Measurements from ENCODE around the gene TIAM2.

Gene TIAM2

DNA sequence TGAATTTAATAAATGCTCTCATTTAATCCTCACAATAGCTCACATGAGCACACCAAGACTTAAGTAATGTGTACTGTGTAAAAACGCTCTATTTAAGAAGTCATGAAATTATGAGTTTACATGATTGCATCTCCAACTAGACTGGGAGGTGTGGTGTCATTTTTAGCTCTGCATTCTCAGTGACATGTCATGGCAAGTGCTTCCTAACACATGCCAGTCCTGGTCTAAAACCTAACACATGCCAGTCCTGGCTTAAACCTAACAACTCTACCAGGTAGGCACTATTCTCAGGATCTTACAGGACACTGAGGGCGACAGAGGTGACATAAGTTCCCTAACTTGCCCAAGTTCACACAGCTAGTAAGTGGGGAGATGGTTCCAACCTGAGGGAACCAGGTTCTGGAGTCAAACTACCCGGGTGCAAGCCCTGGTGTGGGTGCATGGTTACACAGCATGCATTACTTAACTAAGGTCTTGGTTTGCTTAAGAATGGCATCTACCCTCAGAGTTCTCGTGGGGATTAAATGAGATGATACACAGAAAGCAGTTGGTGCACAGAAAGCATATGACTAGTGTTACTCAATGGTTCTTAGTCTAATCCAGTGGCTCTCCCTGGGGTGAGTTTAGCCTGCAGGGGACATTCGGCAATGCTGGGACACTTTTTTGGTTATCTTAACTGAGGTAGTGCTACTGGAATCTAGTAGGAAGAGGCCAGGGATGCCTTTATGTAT is 283.4 kb downstream of the TIAM2 start:
- no peak for TF ChIP-seq FOXM1 (IDR thresholded peaks at IDR 0.05; ENCODE audit: borderline replicate concordance)
- no peak for TF ChIP-seq PKNOX1 (IDR thresholded peaks at IDR 0.05)
- no peak for TF ChIP-seq SUZ12 (IDR thresholded peaks at IDR 0.05)
- no peak for TF ChIP-seq NFRKB (IDR thresholded peaks at IDR 0.05)
- no peak for TF ChIP-seq L3MBTL2 (conservative IDR thresholded peaks at IDR 0.05)
- no peak for TF ChIP-seq LEF1 (IDR thresholded peaks at IDR 0.05; ENCODE audit: borderline replicate concordance)
- no peak for TF ChIP-seq HDGF (IDR thresholded peaks at IDR 0.05; ENCODE audit: borderline replicate concordance)
- no peak for TF ChIP-seq BHLHE40 (IDR thresholded peaks at IDR 0.05; ENCODE audit: borderline replicate concordance)
- TF ChIP-seq ARNT (IDR thresholded peaks at IDR 0.05), result no peak
- no peak for TF ChIP-seq FOXA1 (IDR thresholded peaks at IDR 0.05)
- TF ChIP-seq SP1 (IDR thresholded peaks at IDR 0.05), result no peak
- TF ChIP-seq TARDBP (IDR thresholded peaks at IDR 0.05), result no peak
- TF ChIP-seq CTBP1 (IDR thresholded peaks at IDR 0.05; ENCODE audit: borderline replicate concordance), result no peak
- ChIA-PET POLR2A (no interaction called here), CTCF (no interaction called here)
- no peak for DNase-seq (ENCODE audit: extremely low spot score)

DNA sequence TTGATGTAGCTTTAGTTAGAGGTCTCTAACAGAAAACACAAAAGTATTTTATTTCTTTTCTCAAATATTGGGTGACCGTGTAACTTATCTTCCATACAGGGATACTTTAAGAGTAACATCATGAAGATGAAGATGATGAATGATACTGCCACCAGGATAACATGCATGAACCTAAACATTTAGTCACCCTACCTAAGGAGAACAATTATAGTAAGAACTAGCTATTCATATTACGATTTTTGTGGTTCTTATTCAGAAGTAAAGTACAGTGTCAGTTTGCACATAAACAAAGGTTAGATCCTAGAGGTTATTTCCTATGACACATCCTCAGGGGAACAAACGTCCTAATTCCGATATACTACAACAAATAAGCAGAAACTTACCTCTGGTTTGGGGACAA is 289.7 kb downstream of the TIAM2 start:
- CTCF ChIA-PET, result no interaction called here
- POLR2A ChIA-PET, result no interaction called here
- TF ChIP-seq LEF1 (IDR thresholded peaks at IDR 0.05; ENCODE audit: borderline replicate concordance) (no peak), ARNT (IDR thresholded peaks at IDR 0.05) (no peak), BHLHE40 (IDR thresholded peaks at IDR 0.05; ENCODE audit: borderline replicate concordance) (no peak), FOXK2 (IDR thresholded peaks at IDR 0.05) (no peak), SP1 (IDR thresholded peaks at IDR 0.05) (no peak), PKNOX1 (IDR thresholded peaks at IDR 0.05) (no peak), ELF4 (IDR thresholded peaks at IDR 0.05) (no peak), CTBP1 (IDR thresholded peaks at IDR 0.05; ENCODE audit: borderline replicate concordance) (no peak), FOXA1 (IDR thresholded peaks at IDR 0.05) (no peak), L3MBTL2 (conservative IDR thresholded peaks at IDR 0.05) (no peak), HDGF (IDR thresholded peaks at IDR 0.05; ENCODE audit: borderline replicate concordance) (no peak), ZNF384 (IDR thresholded peaks at IDR 0.05) (no peak), SUZ12 (IDR thresholded peaks at IDR 0.05) (no peak), TARDBP (IDR thresholded peaks at IDR 0.05) (no peak), FOXM1 (IDR thresholded peaks at IDR 0.05; ENCODE audit: borderline replicate concordance) (no peak), NFRKB (IDR thresholded peaks at IDR 0.05) (no peak)
- no peak for DNase-seq (ENCODE audit: extremely low spot score)

- TF ChIP-seq CTBP1 (IDR thresholded peaks at IDR 0.05; ENCODE audit: borderline replicate concordance) (no peak), ELF4 (IDR thresholded peaks at IDR 0.05) (no peak), ARNT (IDR thresholded peaks at IDR 0.05) (no peak), LEF1 (IDR thresholded peaks at IDR 0.05; ENCODE audit: borderline replicate concordance) (no peak), PKNOX1 (IDR thresholded peaks at IDR 0.05) (no peak), BHLHE40 (IDR thresholded peaks at IDR 0.05; ENCODE audit: borderline replicate concordance) (no peak), FOXM1 (IDR thresholded peaks at IDR 0.05; ENCODE audit: borderline replicate concordance) (no peak), ZNF384 (IDR thresholded peaks at IDR 0.05) (no peak), SP1 (IDR thresholded peaks at IDR 0.05) (no peak)
- ChIA-PET POLR2A (interaction anchor here (0.7 kb wide), 1 partner anchor 27 kb away, joined by 3 read pairs; no protein-coding TSS in a partner anchor), CTCF (interaction anchor here (0.6 to 1.4 kb wide), 3 partner anchors 12 to 284 kb away, joined by 3 to 4 read pairs (median 3); no protein-coding TSS in a partner anchor)
- DNase-seq (ENCODE audit: extremely low spot score), result no peak
These were observed 292.6 kb downstream of the TIAM2 start for GRCh38 chr6:155287762-155288161.

DNA sequence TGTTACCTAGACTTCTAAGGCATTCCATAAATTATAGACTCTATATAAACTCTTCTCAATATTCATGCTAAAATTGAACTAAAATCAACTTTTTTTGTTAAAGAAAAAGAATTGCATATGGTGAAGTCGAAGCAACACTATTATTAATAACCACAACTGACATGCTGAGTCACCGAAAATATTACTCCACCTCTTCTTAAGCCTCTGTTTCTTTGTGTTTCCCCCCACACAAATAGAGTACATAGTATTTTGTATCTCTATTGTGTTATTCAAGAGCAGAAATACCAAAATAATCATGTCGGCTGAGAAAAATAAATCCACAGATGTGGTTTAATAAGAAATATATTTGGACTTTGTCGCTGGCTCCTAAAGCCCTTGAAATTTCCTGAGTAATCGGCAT is 295.4 kb downstream of the TIAM2 start:
- ChIA-PET POLR2A (no interaction called here), CTCF (no interaction called here)
- DNase-seq (ENCODE audit: extremely low spot score), result no peak
- TF ChIP-seq TARDBP (IDR thresholded peaks at IDR 0.05) (no peak), ZNF384 (IDR thresholded peaks at IDR 0.05) (no peak), BHLHE40 (IDR thresholded peaks at IDR 0.05; ENCODE audit: borderline replicate concordance) (no peak)

- TF ChIP-seq SP1 (IDR thresholded peaks at IDR 0.05) (no peak), PKNOX1 (IDR thresholded peaks at IDR 0.05) (no peak), L3MBTL2 (conservative IDR thresholded peaks at IDR 0.05) (no peak), BHLHE40 (IDR thresholded peaks at IDR 0.05; ENCODE audit: borderline replicate concordance) (no peak), FOXA1 (IDR thresholded peaks at IDR 0.05) (no peak), NFRKB (IDR thresholded peaks at IDR 0.05) (no peak), SUZ12 (IDR thresholded peaks at IDR 0.05) (no peak), LEF1 (IDR thresholded peaks at IDR 0.05; ENCODE audit: borderline replicate concordance) (no peak)
- POLR2A ChIA-PET, result no interaction called here
- DNase-seq (ENCODE audit: extremely low spot score), result no peak
- CTCF ChIA-PET, result interaction anchor here (0.6 kb wide), 1 partner anchor 616 kb away, joined by 4 read pairs; no protein-coding TSS in a partner anchor
These were observed 296.2 kb downstream of the TIAM2 start for GRCh38 chr6:155291291-155291690.

DNA sequence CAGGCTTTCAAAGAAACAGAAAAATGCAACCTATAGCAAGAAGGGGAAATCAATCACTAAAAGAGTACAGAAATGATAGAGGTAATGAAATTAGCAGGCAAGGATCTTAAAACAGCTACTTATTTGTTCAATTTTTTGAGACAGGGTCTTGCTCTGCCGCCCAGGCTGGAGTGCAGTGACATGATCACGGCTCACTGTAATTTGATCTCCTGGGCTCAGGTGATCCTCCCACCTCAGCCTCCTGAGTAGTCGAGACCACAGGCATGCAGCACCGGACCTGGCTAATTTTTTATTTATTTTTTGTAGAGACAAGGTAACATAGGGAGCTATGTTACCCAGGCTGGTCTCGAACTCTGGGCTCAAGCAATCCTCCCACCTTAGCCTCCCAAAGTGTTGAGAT is 297.6 kb downstream of the TIAM2 start:
- CTCF ChIA-PET, result no interaction called here

More for the DNA sequence above, 297.6 kb downstream of the TIAM2 start:
- POLR2A ChIA-PET, result no interaction called here
- DNase-seq (ENCODE audit: extremely low spot score), result no peak
- no peak for TF ChIP-seq CTBP1 (IDR thresholded peaks at IDR 0.05; ENCODE audit: borderline replicate concordance)
- TF ChIP-seq TARDBP (IDR thresholded peaks at IDR 0.05), result no peak
- no peak for TF ChIP-seq PKNOX1 (IDR thresholded peaks at IDR 0.05)
- TF ChIP-seq SUZ12 (IDR thresholded peaks at IDR 0.05), result no peak
- TF ChIP-seq HDGF (IDR thresholded peaks at IDR 0.05; ENCODE audit: borderline replicate concordance), result no peak
- no peak for TF ChIP-seq NFRKB (IDR thresholded peaks at IDR 0.05)
- TF ChIP-seq FOXM1 (IDR thresholded peaks at IDR 0.05; ENCODE audit: borderline replicate concordance), result no peak
- TF ChIP-seq ELF4 (IDR thresholded peaks at IDR 0.05), result no peak
- no peak for TF ChIP-seq SP1 (IDR thresholded peaks at IDR 0.05)
- TF ChIP-seq ZNF384 (IDR thresholded peaks at IDR 0.05), result no peak
- no peak for TF ChIP-seq ARNT (IDR thresholded peaks at IDR 0.05)
- no peak for TF ChIP-seq FOXA1 (IDR thresholded peaks at IDR 0.05)
- TF ChIP-seq FOXK2 (IDR thresholded peaks at IDR 0.05), result no peak
- no peak for TF ChIP-seq BHLHE40 (IDR thresholded peaks at IDR 0.05; ENCODE audit: borderline replicate concordance)
- TF ChIP-seq L3MBTL2 (conservative IDR thresholded peaks at IDR 0.05), result no peak
- no peak for TF ChIP-seq LEF1 (IDR thresholded peaks at IDR 0.05; ENCODE audit: borderline replicate concordance)

All from HEK293T (cell line).